Nephron (organoid): ENCODE results near the gene DSCAM.

Experiments
- H3K27ac Mint-ChIP-seq, 3 experiments: 2 replicates each; pipeline ENCODE4 v1.8.0; 2020; ENCODE audit warnings: mixed read lengths in 3 of 3, mild to moderate bottlenecking in 2 of 3, moderate library complexity in 1 of 3
- H3K27me3 Mint-ChIP-seq: 2 replicates; pipeline ENCODE4 v1.8.0; 2021; ENCODE audit warnings: low read depth, mild to moderate bottlenecking, moderate library complexity, mixed read lengths
- H3K36me3 Mint-ChIP-seq: 2 replicates; pipeline ENCODE4 v1.8.0; 2020; ENCODE audit warnings: low read depth, mixed read lengths
- H3K4me1 Mint-ChIP-seq: 2 replicates; pipeline ENCODE4 v1.8.0; 2020; ENCODE audit warnings: mixed read lengths
- H3K4me3 Mint-ChIP-seq, 3 experiments: 2 replicates each; pipeline ENCODE4 v1.8.0; 2020; ENCODE audit warnings: mild to moderate bottlenecking in 3 of 3, mixed read lengths in 3 of 3, moderate library complexity in 2 of 3
- H3K9me3 Mint-ChIP-seq: 2 replicates; pipeline ENCODE4 v1.8.0; 2020; ENCODE audit warnings: mixed read lengths
- TF ChIP-seq, protein P1 (sequence below), 3 experiments: fragments of 200-600 bp; sonication (generic); IDR thresholded peaks; one replicate each; pipeline ENCODE4 v1.5.0; 2021; ENCODE audit warnings: antibody characterized with exemption in 3 of 3; ENCODE audit not compliant: unreplicated experiment in 3 of 3

The DSCAM gene

DNA sequence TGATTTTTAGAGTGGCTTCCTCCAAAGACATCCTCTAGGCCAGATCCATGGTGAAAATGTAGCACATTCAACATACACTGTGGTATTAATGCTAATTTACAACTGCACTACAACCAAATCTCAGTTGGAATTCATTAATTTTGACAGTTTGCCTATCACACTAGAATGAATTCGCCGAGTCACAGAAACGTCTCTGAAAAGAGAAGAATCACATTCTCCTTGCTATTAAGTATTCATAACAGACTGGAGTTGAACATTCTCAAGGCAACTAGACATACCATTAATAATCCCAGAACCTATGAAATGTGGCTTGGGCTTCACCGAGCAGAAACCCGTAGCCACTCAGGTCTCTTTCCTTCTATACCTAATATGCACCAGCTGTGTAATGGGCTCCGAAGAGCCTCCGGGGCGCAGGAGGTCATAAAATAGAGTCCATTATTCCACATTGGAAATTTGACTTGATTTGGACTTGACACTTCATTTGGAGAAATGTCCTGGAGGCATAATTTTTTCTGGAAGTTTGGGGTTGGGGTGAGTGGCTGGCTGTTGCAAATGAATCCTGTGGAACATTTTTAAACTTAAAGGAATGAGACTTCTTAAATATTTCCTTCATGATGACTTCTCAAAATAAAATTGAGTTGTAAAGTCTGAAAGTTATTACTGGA is 117.1 kb downstream of the DSCAM start:
- H3K27me3 Mint-ChIP-seq: no peaks in the 10 kb centered on the region
- no peaks in the 10 kb centered on the region for H3K9me3 Mint-ChIP-seq
- H3K27ac Mint-ChIP-seq: no peak overlapping the region
- no peak overlapping the region for H3K4me3 Mint-ChIP-seq
- TF ChIP-seq, protein P1, sequence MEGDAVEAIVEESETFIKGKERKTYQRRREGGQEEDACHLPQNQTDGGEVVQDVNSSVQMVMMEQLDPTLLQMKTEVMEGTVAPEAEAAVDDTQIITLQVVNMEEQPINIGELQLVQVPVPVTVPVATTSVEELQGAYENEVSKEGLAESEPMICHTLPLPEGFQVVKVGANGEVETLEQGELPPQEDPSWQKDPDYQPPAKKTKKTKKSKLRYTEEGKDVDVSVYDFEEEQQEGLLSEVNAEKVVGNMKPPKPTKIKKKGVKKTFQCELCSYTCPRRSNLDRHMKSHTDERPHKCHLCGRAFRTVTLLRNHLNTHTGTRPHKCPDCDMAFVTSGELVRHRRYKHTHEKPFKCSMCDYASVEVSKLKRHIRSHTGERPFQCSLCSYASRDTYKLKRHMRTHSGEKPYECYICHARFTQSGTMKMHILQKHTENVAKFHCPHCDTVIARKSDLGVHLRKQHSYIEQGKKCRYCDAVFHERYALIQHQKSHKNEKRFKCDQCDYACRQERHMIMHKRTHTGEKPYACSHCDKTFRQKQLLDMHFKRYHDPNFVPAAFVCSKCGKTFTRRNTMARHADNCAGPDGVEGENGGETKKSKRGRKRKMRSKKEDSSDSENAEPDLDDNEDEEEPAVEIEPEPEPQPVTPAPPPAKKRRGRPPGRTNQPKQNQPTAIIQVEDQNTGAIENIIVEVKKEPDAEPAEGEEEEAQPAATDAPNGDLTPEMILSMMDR (IDR thresholded peaks at IDR 0.05; ENCODE audit: unreplicated experiment in 3 of 3): no peak
- H3K4me1 Mint-ChIP-seq: no peaks in the 10 kb centered on the region
- H3K36me3 Mint-ChIP-seq: no peaks in the 10 kb centered on the region

DNA sequence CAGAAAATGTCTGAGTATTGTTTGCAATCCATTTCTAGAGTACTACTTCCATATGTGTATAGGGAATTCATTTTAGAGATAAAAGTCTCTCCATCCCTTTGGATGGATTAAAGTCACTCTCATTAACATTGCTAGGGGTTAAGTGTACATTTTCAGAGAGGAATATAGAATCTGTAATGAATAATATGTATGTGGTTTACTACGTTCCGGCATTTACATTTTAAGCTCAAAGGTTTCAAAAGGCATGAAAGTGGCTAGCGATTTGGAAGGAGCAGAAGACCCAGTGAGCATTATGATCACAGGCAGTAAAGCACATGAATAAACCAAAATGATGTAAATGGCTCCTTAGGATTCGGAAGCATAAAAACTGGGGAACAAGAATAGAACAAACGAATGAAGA is 123.0 kb downstream of the DSCAM start:
- Mint-ChIP-seq H3K27me3 (no peaks in the 10 kb centered on the region), H3K9me3 (peaks cover 27% of the 10 kb centered on the region), H3K27ac (no peak overlapping the region), H3K4me3 (no peak overlapping the region), H3K36me3 (peaks cover 4% of the 10 kb centered on the region), H3K4me1 (no peaks in the 10 kb centered on the region)
- TF ChIP-seq, protein P1 (IDR thresholded peaks at IDR 0.05; ENCODE audit: unreplicated experiment in 3 of 3): no peak

DNA sequence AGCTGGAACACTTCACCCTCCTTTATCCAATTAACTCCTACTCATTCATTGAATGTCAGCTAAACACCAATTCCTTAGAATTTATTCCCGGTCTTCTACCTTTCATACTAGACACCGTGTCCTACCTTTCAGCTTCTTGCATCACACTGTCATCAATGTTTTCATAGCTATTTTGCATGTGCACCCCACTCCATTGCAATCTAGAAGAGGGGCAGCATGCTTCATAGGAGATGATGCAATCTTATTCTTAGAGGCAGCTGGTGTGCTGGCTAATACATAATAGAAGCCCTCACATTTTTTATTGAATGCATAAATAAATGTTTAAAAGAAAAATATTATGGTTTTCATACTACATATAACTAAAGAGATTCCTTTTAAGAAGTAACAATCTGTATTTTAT is 123.6 kb downstream of the DSCAM start:
- Mint-ChIP-seq H3K9me3 (peaks cover 30% of the 10 kb centered on the region), H3K4me3 (no peak overlapping the region), H3K36me3 (peaks cover 5% of the 10 kb centered on the region), H3K27me3 (no peaks in the 10 kb centered on the region), H3K27ac (no peak overlapping the region), H3K4me1 (no peaks in the 10 kb centered on the region)
- TF ChIP-seq, protein P1 (IDR thresholded peaks at IDR 0.05; ENCODE audit: unreplicated experiment in 3 of 3): no peak

DNA sequence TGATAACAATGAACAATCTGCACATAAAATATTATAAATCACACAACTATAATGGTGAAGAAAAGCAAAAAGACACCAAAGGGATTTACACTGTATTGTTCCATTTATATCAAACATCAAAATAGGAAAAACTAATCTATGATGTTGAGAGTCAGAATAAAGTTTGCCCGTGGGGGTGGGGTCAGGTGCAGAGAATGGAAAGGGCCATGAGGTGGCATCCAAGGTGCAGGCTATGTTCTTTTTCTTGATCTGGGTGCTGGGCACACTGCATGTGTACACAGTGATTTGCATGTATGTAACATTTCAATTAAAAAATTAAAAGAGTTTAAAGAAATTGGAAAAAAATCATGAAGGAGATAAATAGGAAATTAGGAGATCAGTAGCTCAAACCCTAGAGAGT is 127.3 kb downstream of the DSCAM start:
- H3K36me3 Mint-ChIP-seq: peaks cover 11% of the 10 kb centered on the region
- peaks cover 45% of the 10 kb centered on the region for H3K9me3 Mint-ChIP-seq
- no peak overlapping the region for H3K27ac Mint-ChIP-seq
- no peak overlapping the region for H3K4me3 Mint-ChIP-seq
- no peaks in the 10 kb centered on the region for H3K27me3 Mint-ChIP-seq
- no peaks in the 10 kb centered on the region for H3K4me1 Mint-ChIP-seq
- TF ChIP-seq, protein P1 (IDR thresholded peaks at IDR 0.05; ENCODE audit: unreplicated experiment in 3 of 3): no peak

DNA sequence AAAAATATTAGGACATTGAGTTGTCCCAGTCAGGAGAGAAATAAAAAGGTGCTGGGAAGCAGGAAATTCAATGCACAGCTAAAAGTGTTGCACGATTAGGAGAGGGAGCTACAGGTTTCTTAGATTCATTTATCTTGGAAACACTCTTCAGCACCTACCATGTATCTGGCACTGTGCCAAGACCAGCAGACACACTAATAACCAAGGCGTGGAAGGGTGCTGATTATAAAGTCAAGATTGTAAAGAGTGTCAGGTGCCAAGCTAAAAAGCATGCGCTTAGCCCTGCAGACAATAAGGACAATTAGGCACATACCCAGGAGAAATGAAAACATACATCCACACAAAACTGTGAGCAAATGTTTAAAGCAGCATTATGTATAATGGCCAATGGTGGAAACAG is 129.9 kb downstream of the DSCAM start:
- no peak overlapping the region for H3K4me3 Mint-ChIP-seq
- H3K27me3 Mint-ChIP-seq: no peaks in the 10 kb centered on the region
- no peak overlapping the region for H3K27ac Mint-ChIP-seq
- H3K36me3 Mint-ChIP-seq: peaks cover 11% of the 10 kb centered on the region
- no peaks in the 10 kb centered on the region for H3K4me1 Mint-ChIP-seq
- TF ChIP-seq, protein P1 (IDR thresholded peaks at IDR 0.05; ENCODE audit: unreplicated experiment in 3 of 3): no peak
- H3K9me3 Mint-ChIP-seq: peaks cover 36% of the 10 kb centered on the region

DNA sequence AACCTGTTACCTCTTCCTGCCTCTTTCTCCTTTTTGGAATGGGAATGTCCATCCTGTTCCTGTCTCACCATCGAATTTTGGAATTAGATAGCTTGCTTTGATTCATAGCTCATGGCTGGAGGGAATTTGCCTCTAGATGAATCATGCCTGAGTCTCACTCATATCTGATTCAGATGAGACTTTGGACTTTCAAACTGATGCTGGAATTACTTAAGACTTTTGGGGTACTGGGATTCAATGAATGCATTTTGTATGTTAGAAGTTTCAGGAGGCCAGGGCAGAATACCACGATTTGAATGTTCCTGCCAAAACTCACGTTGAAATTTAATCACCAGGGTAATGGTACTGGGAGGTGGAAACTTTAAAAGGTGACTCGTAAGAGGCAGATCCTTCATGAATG is 132.4 kb downstream of the DSCAM start:
- H3K27me3 Mint-ChIP-seq: no peaks in the 10 kb centered on the region
- no peaks in the 10 kb centered on the region for H3K4me1 Mint-ChIP-seq
- H3K4me3 Mint-ChIP-seq: no peak overlapping the region
- TF ChIP-seq, protein P1 (IDR thresholded peaks at IDR 0.05; ENCODE audit: unreplicated experiment in 3 of 3): no peak
- peaks cover 18% of the 10 kb centered on the region for H3K9me3 Mint-ChIP-seq
- H3K27ac Mint-ChIP-seq: no peak overlapping the region
- H3K36me3 Mint-ChIP-seq: peaks cover 8% of the 10 kb centered on the region
